GM12801 (cell line): ENCODE results near the gene OR2AG2.

Experiments used
- TF ChIP-seq, protein P1 (sequence below): IDR thresholded peaks from one replicate; pipeline ENCODE4 v1.5.1; 2011; ENCODE audit warnings: control low read depth; ENCODE audit not compliant: insufficient read length; ENCODE audit errors: extremely low read depth

Gene OR2AG2, protein sequence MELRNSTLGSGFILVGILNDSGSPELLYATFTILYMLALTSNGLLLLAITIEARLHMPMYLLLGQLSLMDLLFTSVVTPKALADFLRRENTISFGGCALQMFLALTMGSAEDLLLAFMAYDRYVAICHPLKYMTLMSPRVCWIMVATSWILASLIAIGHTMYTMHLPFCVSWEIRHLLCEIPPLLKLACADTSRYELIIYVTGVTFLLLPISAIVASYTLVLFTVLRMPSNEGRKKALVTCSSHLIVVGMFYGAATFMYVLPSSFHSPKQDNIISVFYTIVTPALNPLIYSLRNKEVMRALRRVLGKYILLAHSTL

DNA sequence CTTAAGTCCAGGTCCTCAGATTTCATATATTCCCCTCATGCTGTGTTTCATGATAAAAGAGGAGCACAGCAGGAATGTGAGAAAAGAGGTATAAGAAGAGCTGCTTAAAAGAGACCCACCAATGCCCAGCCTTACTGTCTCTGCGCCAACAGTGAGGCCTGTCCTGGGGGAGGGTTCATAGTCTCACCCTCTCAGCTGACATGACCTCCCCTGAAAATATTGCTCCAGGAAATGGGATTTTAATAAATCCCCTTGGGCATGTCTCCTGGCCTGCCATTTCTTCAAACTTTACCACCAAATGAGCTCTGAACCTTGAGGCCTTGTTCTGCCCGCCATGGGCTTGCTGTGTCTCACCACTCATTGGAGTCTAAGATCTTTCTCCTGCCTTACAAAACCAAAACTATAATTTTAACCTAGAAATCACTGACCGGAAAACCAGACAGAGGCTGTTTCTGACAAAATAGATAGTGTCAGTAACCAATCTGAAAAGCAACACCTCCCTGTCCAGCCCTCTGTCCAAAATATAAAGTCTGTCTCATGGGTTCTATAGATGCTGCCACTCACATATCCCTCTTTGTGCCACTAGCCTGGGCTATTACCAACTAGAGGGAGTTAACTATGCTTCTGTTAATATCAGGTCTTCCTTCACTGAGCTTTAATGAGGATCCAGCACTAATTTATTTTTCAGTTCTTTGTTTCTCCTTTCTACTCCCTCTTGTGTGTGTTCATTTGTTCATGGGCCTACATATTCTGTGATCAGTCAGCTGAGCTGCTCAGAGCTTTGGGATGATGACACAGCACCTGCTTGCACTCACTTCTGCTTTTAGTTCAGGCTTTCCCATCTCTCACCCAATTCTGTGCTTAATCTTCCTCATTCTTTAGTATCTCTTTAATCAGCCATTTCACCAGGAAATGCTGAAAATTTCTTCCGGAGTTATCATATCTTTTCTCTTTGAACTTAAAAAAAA is at the start of gene OR2AG2:
Gene OR2AG2 (minus strand): TSS at position 51 of the 968 bp plus-strand sequence. CDS start 3,019 bp downstream, outside the sequence.
- TF ChIP-seq, protein P1, sequence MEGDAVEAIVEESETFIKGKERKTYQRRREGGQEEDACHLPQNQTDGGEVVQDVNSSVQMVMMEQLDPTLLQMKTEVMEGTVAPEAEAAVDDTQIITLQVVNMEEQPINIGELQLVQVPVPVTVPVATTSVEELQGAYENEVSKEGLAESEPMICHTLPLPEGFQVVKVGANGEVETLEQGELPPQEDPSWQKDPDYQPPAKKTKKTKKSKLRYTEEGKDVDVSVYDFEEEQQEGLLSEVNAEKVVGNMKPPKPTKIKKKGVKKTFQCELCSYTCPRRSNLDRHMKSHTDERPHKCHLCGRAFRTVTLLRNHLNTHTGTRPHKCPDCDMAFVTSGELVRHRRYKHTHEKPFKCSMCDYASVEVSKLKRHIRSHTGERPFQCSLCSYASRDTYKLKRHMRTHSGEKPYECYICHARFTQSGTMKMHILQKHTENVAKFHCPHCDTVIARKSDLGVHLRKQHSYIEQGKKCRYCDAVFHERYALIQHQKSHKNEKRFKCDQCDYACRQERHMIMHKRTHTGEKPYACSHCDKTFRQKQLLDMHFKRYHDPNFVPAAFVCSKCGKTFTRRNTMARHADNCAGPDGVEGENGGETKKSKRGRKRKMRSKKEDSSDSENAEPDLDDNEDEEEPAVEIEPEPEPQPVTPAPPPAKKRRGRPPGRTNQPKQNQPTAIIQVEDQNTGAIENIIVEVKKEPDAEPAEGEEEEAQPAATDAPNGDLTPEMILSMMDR, result no peak

DNA sequence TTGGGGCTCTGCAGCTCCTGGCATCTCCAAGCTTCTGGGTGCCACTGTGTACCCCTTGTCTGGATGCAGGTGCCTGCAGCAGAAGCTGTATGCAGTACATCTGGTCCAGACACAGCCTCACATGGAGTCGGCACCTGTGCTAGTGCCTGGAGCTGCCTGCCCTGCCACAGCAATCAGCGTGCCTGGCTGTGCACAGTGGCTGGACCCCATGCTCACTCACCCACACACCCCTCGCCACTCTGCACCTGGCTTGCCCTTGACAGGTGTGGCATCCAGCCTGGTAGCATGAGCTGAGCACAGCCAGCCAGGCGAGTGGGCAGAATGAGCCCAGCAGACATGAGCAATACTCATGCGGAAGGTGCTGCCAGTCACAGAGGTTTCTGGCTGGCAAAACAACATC is 47.2 kb upstream of the OR2AG2 start:
- TF ChIP-seq, protein P1, result no peak

DNA sequence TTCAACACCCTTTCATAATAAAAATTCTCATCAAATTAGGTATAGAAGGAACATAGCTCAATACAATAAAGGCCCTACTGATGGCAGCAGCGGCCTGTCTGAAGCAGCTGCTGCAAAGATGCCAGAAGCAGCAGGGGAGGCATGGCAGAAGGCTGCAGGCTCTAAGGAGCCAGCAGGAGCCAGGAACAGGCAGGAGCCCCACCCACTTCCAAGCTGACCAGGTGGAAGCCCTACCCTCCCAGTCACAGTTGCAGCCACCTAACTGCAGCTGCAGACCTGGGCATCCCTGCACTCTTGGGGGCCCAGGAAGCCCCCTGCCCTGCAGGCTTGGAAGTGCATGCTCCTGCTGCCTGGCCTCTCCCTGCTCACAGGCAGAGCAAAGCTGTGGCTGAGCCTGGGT is 45.9 kb upstream of the OR2AG2 start:
- TF ChIP-seq, protein P1, result no peak

DNA sequence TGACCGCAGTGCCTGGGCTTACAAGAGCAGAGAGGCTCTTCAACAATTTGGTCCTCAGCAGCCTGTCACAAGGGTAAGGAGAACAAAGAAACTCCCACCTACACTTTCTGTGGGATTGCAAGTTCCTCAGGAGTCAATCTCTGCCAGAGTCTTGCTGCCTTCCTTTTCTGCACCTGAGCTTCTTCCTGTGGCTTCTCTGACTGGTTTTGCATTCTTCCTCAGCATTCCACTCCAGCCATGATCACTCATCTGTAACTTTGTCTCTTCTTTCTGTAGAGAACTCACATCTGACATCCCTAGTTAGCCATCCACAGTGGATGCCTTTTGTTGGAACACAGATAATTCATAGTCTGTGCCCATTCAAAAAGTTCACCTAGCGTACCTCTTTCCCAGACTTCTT is 41.9 kb upstream of the OR2AG2 start:
- TF ChIP-seq, protein P1, result no peak

DNA sequence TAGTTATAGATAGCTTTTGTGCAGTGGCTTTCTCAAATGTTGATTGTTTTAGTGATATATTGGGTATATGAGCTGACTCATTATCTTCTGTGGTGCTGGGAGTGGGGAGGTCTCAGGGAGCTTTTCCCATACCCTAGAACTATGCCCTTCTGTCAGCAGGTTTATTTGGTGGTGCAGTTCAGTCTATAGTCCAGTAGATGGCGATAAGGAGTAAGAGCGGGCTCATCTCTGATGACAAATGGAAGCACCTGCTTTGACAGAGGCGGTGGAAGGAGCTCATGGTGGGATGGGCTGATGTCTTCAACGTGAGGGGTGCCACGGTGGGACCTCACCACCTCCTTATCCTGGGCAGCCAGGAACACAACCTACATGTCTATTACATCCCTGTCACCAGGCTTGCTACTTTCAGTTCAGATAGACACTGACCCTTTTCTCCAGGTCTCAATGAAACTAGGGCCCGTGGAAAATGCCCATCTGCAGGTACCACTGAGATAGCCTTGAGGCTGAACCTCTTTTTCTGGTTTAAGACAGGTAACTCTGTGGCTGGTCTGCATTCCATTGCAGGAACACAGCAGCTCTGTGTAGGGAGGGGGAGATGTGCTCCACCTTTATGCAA is 40.7 kb upstream of the OR2AG2 start:
- TF ChIP-seq, protein P1, result peak; percentile 77

DNA sequence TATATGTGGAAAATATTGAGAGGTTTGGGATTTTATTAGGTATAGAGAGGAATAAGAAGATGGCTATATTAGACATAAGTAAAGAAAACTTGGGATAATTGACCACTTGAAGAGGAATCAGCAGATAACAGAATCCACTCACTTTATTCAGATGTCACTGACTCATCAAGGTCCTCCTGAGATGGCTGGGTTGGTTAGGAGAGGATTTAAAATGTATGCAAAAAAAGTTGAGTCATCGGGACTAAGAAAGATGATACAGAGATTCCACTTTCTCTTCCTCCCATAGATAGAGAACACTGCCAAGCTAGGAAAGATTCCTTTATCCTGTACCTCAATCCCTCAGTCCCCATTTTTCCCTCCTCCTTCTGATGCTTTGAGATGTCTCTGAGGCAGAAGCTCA is 27.6 kb upstream of the OR2AG2 start, which contains the start of gene OR6A2:
Gene OR6A2 (minus strand): TSS at position 288 of the 400 bp plus-strand sequence. CDS start 3,981 bp downstream, outside the sequence.
- TF ChIP-seq, protein P1, result no peak

DNA sequence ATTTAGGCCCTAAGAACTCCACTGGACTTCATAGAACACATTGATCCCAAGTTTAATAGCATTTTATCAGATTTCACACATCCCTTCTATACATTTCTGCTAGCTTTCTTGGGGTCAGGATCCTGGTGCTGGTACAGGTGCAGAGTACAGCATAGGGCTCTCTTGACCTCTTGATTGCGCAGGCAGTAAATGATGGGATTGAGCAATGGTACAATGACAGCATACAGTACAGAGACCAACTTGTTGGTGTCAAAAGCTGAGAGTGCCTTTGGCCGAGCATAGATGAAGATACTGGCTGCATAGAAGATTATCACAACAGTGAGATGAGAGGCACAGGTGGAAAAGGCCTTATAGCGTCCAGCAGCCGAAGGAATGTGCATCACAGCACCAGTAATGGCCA is 22.9 kb upstream of the OR2AG2 start:
- TF ChIP-seq, protein P1, result no peak
